HG02588 (cell line): ENCODE measurements around the gene PATZ1.

Experiments used
- ATAC-seq: cut with Tn5 transposase; IDR thresholded peaks from one replicate; pipeline ENCODE4 v1.9.1; 2021; ENCODE audit warnings: mild to moderate bottlenecking, moderate library complexity; ENCODE audit not compliant: unreplicated experiment

The PATZ1 gene

GRCh38 chr22:31344256-31344577 is 1.9 kb downstream of the PATZ1 start:
- no peak for ATAC-seq

- ATAC-seq, result no peak
Observed at GRCh38 chr22:31343235-31344191, 2.6 kb downstream of the PATZ1 start.

DNA sequence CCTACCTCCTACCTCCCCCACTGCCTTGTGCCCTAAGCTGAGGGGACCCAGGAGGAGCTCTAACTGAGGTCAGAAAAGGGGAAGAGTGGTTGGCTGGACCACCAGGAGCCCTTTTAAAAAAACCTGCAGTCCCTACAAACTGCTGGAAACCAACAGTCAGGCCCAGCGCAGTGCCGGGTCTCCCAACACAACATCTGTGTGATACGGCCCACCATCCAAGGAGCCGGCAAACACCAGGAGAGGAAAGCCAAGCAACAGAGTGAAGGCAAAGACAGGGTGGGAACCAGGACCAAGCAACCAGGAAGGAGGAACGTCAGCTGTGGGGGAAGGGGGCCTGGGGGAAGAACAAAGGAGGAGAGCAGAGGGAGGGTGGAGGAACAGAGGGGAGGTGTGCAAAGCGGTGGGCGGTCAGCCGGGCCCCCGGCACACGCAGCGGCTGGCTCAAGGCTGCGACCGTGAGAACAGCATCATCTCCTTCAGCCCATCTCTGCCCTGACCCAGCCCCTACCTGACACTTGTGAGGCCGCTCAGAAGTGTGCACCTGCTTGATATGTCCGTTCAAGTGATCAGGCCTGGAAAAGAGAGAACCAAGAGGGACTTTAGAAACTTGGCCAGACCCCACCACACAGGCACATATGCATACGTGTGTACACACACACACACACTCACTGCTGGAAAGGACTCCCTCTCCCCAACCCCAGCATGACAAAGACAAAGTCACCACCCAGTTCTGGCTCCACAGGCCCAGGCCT is 3.6 kb downstream of the PATZ1 start:
- no peak for ATAC-seq

- ATAC-seq, result no peak
Observed at GRCh38 chr22:31341386-31342088, 4.6 kb downstream of the PATZ1 start.

DNA sequence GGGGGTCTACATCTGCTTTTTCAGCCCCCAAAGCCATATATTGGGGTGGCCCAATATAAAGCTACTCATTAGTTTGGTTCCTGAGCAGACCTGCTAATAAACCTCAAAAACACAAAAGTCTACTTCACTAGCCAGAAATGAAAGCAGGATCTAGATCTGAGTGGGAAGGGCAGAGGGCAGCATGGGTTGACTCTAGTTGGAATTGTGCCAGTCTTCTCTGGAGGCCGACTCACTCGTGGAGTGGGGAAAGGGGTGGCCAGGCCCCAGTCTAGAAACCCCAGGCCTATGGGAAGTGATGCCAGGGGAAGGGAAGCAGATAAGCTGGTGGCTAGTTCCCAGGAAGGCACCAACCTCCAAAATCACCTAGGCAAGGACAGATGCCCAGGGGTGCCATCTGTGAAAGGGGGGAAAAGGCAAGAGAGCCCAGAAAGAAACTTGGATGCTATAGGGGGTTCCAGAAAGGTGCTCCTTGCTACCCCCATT is 5.3 kb downstream of the PATZ1 start:
- ATAC-seq, result no peak

- ATAC-seq, result no peak
Observed at GRCh38 chr22:31340360-31340759, 5.8 kb downstream of the PATZ1 start.

DNA sequence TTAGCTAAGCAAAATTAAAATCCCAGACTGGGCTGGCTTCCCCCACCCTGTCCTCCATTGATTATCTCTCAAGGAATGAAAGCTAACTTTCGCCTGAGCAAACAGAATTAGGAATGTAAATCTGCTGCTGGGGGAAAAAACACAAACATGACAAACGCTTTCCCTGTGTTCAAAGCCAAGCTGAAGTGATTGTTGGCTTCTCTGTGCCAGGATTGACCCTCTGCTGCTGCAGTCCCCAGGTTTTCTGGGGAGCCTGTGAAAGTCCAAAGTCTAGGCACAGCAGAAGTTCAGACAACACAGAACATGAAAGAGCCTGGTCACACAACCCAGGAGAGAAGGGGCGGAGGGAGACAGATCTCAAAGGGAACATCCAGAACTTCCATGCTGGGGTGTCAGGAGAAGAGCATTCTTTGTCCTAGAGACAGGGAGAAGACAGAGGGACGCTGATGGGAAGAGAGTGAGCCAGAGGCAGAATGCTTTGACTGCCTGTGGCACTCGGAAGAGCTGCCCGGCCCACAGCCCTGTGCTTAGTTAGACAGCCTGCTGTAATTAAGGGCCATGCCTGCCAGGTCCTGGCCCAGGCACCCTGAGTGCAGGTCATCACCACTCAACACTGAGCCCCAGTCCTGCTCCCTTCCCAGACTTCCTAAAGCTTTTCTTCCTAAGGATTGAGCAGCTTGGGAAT is 6.9 kb downstream of the PATZ1 start:
- ATAC-seq, result no peak

- ATAC-seq, result no peak
Observed at GRCh38 chr22:31337178-31337577, 9.0 kb downstream of the PATZ1 start.

DNA sequence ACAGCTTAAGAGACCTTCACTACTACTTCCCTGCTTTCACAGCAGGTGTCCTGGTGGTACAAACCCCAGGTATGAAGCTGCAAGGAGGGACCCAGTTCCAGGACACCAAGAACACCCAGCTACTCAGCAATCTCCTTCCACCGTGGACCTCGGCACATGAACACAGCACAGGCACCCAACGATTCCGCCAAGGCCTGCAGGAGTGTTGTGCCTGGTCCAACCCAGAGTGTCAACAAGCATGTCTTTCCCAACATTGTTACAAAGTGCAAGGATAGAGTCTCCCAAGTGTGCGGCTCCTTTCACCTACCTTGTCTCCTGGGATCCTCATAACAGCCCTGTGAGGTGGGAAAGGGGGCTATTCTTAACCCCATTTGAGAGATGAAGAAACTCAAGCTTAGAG is 11.8 kb downstream of the PATZ1 start:
- ATAC-seq, result no peak

DNA sequence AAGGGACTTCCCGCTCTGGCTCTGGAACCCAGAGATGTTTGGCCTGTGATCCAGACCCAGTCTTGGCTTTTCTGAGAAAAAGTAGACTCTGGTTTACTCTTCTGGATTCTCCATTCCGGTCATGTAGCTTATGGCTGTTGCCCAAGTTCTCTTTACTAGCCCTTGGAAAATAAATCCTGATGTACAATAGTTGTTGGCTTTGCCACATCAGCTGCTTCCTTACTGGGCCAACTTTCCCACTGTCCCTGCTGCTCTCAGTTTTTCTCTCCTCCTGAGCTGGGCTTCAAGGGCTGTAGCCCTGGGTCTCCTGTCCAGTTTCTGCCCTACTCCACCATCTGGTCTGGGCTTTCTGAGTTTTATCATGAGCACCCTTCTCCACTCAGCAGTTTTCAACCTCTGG is 12.5 kb downstream of the PATZ1 start:
- no peak for ATAC-seq

DNA sequence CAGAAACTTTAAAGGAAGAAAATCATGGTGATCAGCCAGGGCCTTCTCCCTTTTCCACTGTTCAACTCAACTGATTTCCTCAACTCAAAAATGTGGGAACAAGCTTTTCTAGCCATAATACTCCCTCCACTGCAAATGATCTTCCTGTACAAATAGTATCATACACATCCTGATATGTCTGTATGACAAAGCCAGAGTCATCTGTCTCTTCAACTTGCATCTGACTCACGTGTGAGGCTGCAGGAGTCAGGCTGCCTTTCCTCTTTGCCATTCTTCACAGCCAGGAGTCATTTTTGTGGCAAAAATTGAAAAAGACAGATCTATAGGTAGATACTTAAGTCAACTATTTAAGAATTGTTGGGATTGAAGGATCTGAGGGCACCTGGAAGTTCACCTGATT is 13.3 kb downstream of the PATZ1 start:
- ATAC-seq, result no peak

DNA sequence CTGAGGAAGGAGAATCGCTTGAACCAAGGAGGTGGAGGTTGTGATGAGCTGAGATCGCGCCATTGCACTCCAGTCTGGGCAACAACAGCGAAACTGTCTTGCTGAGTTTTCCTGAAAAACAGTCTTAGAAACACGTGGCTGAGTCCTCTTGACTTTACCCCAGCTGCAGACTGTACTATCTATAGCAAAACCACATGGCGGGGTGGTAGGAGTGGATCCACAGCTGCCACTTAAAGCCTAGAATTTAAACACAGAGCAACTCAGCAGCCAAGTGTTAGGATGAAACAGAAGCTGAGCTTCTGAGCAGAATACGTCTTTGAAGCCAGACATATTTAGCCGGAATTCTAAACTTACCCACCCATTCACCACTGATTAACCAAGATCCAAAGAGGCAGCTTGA is 14.1 kb downstream of the PATZ1 start:
- ATAC-seq, result no peak

DNA sequence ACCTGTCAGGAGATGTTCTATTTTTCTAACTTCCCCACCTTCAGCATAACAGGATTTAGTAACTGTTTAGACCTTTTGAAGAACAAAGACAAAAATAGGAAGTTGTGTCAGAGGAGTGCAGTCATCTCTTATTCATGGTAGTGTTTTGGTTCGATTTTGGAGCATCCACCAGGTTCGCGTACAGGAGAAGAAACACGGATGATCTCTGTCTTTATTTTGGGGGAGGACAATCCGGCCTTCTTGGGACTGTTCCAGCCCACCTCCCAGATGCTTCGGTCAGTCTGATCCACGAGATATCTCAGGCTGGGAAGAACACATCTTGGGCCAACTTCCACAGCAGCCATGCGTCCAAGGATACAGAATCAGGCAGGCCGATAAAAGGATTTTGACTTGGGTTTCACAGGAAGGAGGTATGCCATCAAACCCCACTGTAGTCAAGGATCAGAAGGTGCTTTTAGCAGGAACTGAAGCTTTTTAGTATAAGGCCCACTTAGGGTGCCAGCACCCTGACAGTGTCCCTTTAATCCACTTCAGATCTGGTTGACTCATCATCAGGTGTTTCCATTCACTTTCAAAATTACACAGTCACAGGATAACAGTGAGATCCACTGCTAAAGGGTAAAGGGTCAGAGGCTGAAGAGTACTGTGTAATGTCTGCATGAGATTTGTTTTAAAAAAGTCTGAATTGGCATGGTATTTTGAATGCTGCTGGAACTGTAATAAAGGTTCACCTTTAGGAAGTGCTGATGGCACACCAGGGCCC is 16.5 kb downstream of the PATZ1 start:
- ATAC-seq, result no peak

DNA sequence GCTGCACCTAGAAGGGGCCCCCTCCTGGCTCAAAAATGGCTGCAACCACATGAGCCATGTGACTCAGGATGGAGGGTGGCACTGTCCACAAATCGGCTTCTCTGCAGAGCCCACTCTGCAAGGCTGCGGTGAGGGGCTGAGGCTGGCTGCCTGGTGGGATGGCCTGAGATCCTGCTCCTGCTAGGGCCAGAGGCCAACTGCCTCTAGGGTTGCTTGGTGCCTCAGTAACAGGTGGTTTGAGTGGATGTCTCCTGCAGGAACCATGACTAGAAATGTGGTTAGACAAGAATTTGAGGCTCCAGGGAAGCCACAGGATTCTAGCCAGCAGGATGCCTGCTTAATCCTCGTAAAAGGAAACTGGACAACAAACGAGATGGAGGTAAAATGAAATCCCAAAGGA is 17.1 kb downstream of the PATZ1 start:
- ATAC-seq, result no peak

DNA sequence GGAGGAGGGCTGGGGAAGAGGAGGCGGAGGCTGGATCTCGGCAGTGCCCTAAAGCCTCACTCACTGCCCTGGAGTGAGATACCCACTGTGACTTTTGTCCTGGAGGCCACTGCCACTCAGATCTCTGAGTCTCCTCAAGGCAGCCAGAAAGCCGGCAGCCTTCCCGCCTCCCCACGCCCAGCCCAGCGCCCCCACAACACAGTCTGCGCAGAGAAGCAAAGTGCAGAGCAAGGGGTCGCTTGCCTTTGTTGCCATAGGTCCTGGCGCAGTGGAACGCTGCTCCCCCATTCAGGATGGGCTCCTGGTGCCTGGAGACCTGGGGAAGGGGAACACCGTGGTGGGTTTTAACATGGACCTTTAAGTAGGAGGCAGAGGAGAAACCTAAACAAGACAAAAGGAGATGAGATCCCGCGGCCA is 17.6 kb downstream of the PATZ1 start:
- ATAC-seq, result no peak

GRCh38 chr22:31327806-31328543 is 18.2 kb downstream of the PATZ1 start:
- ATAC-seq, result no peak

DNA sequence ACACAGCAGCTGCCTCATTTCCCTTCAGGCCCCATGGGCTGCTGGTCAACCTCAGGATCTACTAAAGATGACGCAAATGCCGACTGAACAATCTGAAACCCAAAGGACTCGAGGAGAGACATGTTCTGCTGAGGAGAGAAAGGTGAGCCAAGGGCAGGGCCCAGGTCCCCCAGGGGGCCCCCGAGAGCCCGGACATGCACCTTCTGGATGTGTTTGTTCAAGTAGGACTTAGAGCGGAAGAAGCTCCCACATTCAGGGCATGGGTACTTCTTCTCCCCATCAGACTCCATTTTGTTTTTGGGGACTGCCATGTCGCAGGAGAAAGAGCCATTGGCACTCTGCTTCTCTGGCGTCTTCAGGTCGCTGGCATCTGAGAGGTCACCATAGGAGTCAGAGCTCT is 19.3 kb downstream of the PATZ1 start:
- no peak for ATAC-seq

GRCh38 chr22:31323578-31324550 is 22.3 kb downstream of the PATZ1 start:
- ATAC-seq, result no peak
